Neural progenitor cell (in vitro differentiated cells): ENCODE data around the gene BAG5. TPM values are rescaled to one million over a fixed set of nuclear protein-coding genes. Genes with fewer than 3 reads are reported as not detected.

ENCODE experiments used
- DNase-seq: peaks from one replicate; pipeline ENCODE4 v3.0.0-alpha.2; 2016; ENCODE audit warnings: low spot score
- H2AFZ ChIP-seq: fragments of 200-600 bp; sonication (generic); replicated peaks from 2 replicates; pipeline ENCODE4 v1.6.1; 2016; ENCODE audit warnings: antibody characterized with exemption
- H3F3A ChIP-seq: fragments of 200-600 bp; sonication (generic); 2 replicates; pipeline ENCODE4 v1.6.1; 2016; ENCODE audit warnings: antibody characterized with exemption, low read depth
- H3K27ac ChIP-seq: fragments of 200-600 bp; sonication (generic); 2 replicates; pipeline ENCODE4 v1.5.1; 2016; ENCODE audit warnings: mild to moderate bottlenecking
- H3K27me3 ChIP-seq: fragments of 200-600 bp; sonication (generic); 2 replicates; pipeline ENCODE4 v1.6.1; 2016; ENCODE audit warnings: mild to moderate bottlenecking, moderate library complexity
- H3K36me3 ChIP-seq: fragments of 200-600 bp; sonication (generic); 2 replicates; pipeline ENCODE4 v1.5.1; 2016
- H3K4me1 ChIP-seq: fragments of 200-600 bp; sonication (generic); 2 replicates; pipeline ENCODE4 v1.6.1; 2016; ENCODE audit warnings: mixed run types
- H3K4me2 ChIP-seq: fragments of 200-600 bp; sonication (generic); 2 replicates; pipeline ENCODE4 v1.6.1; 2016
- H3K4me3 ChIP-seq: fragments of 200-600 bp; sonication (generic); 2 replicates; pipeline ENCODE4 v1.5.1; 2016
- H3K79me2 ChIP-seq: fragments of 200-600 bp; sonication (generic); 2 replicates; pipeline ENCODE4 v1.6.1; 2016; ENCODE audit warnings: low read depth
- H3K9ac ChIP-seq: fragments of 200-600 bp; sonication (generic); 2 replicates; pipeline ENCODE4 v1.6.1; 2016
- H3K9me3 ChIP-seq: fragments of 200-600 bp; sonication (generic); 2 replicates; pipeline ENCODE4 v1.5.1; 2016; ENCODE audit warnings: low read depth
- H4K20me1 ChIP-seq: fragments of 200-600 bp; sonication (generic); 2 replicates; pipeline ENCODE4 v1.6.1; 2016; ENCODE audit warnings: low read depth
- H3K27ac Mint-ChIP-seq: 3 replicates; pipeline ENCODE4 v1.8.0; 2021; ENCODE audit warnings: mixed read lengths
- H3K27me3 Mint-ChIP-seq: 2 replicates; pipeline ENCODE4 v1.8.0; 2022; ENCODE audit warnings: low read depth, mild to moderate bottlenecking, inconsistent platforms, moderate library complexity, mixed read lengths; ENCODE audit not compliant: insufficient read depth
- H3K36me3 Mint-ChIP-seq: 3 replicates; pipeline ENCODE4 v1.8.0; 2021; ENCODE audit warnings: mixed read lengths
- H3K4me1 Mint-ChIP-seq: 3 replicates; pipeline ENCODE4 v1.8.0; 2021; ENCODE audit warnings: mixed read lengths
- H3K4me3 Mint-ChIP-seq: 3 replicates; pipeline ENCODE4 v1.8.0; 2021; ENCODE audit warnings: mild to moderate bottlenecking, moderate library complexity, mixed read lengths
- H3K9me3 Mint-ChIP-seq: 3 replicates; pipeline ENCODE4 v1.8.0; 2020; ENCODE audit warnings: mixed read lengths
- CTCF ChIP-seq: fragments of 200-600 bp; sonication (generic); IDR thresholded peaks from 2 replicates; pipeline ENCODE4 v1.5.1; 2017; ENCODE audit warnings: antibody characterized with exemption, mild to moderate bottlenecking
- EZH2 ChIP-seq: fragments of 200-600 bp; sonication (generic); IDR thresholded peaks from 2 replicates; pipeline ENCODE4 v1.6.1; 2017; ENCODE audit warnings: antibody characterized with exemption, mild to moderate bottlenecking, moderate library complexity
- EZH2phosphoT487 ChIP-seq: fragments of 200-600 bp; sonication (generic); IDR thresholded peaks from 2 replicates; pipeline ENCODE4 v1.6.1; 2017; ENCODE audit warnings: antibody characterized with exemption
- total RNA-seq: library from RNA; depleted of rRNA; stranded (reverse); fragments of >200 nt; gene quantifications from 2 replicates; pipeline ENCODE4 v1.2.3, GENCODE V29; 2015; ENCODE audit warnings: low replicate concordance

Gene BAG5
- total RNA-seq, 1 donor from 2014 or later, result 59.9 TPM

DNA sequence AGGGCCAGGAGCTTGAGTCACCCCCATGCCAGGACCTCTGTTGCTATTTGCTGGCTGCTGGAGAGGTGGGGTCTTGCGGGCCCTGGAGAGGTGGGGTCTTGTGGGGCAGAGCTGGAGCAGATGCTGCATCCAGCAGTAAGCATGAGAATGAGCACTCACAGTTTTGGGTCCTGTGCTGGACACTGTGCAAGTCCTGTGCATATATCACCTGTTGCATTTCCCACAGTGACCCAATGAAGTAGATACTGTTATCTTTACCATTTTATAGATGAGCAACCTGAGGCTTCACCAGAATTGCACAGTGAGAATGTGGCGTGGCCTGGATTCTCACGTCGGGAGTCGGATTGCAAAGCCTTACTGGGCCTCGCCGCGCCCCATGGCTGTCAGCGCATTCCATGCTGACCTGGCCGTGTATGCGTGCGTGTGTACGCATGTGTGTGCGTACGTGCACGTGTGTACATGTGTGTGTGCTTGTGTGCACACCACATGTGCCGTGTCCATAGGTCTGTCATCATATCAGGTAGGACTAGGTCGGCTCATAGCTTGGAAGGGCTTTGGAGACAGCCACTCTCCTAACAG, 12.3 kb upstream of the BAG5 start:
- Histone ChIP-seq H2AFZ (no peak overlapping the region), H3K9ac (no peak overlapping the region), H3F3A (peaks cover 20% of the 10 kb centered on the region), H3K79me2 (peaks cover 45% of the 10 kb centered on the region), H3K4me2 (no peak overlapping the region), H3K36me3 (no peaks in the 10 kb centered on the region), H3K27me3 (no peaks in the 10 kb centered on the region), H4K20me1 (peaks cover 49% of the 10 kb centered on the region), H3K9me3 (no peaks in the 10 kb centered on the region), H3K27ac (no peak overlapping the region), H3K4me1 (peaks cover 6% of the 10 kb centered on the region), H3K4me3 (no peak overlapping the region)
- peaks cover 23% of the 10 kb centered on the region for H3K4me1 Mint-ChIP-seq
- H3K9me3 Mint-ChIP-seq, result no peaks in the 10 kb centered on the region
- DNase-seq, result no peak
- H3K36me3 Mint-ChIP-seq, result peaks cover 21% of the 10 kb centered on the region
- H3K27ac Mint-ChIP-seq, result peak overlapping the region; percentile 74
- TF ChIP-seq EZH2phosphoT487 (no peak), CTCF (no peak), EZH2 (no peak)
- no peak overlapping the region for H3K4me3 Mint-ChIP-seq
- H3K27me3 Mint-ChIP-seq, result peaks cover 7% of the 10 kb centered on the region

GRCh38 chr14:103574104-103574503, 11.6 kb upstream of the BAG5 start:
- peaks cover 21% of the 10 kb centered on the region for H3K36me3 Mint-ChIP-seq
- no peaks in the 10 kb centered on the region for H3K9me3 ChIP-seq
- DNase-seq, result no peak
- no peaks in the 10 kb centered on the region for H3K9me3 Mint-ChIP-seq
- H3K9ac ChIP-seq, result no peak overlapping the region
- no peaks in the 10 kb centered on the region for H3K27me3 ChIP-seq
- peaks cover 7% of the 10 kb centered on the region for H3K27me3 Mint-ChIP-seq
- H2AFZ ChIP-seq, result no peak overlapping the region
- no peak overlapping the region for H3K4me3 ChIP-seq
- peaks cover 49% of the 10 kb centered on the region for H4K20me1 ChIP-seq
- no peaks in the 10 kb centered on the region for H3K36me3 ChIP-seq
- H3F3A ChIP-seq, result peaks cover 20% of the 10 kb centered on the region
- H3K4me1 ChIP-seq, result peaks cover 6% of the 10 kb centered on the region
- TF ChIP-seq CTCF, result no peak
- no peak for TF ChIP-seq EZH2
- no peak for TF ChIP-seq EZH2phosphoT487
- H3K4me2 ChIP-seq, result no peak overlapping the region
- H3K4me3 Mint-ChIP-seq, result peak overlapping the region; percentile 32
- peaks cover 52% of the 10 kb centered on the region for H3K79me2 ChIP-seq
- H3K27ac Mint-ChIP-seq, result no peak overlapping the region
- H3K4me1 Mint-ChIP-seq, result peaks cover 27% of the 10 kb centered on the region
- H3K27ac ChIP-seq, result no peak overlapping the region

DNA sequence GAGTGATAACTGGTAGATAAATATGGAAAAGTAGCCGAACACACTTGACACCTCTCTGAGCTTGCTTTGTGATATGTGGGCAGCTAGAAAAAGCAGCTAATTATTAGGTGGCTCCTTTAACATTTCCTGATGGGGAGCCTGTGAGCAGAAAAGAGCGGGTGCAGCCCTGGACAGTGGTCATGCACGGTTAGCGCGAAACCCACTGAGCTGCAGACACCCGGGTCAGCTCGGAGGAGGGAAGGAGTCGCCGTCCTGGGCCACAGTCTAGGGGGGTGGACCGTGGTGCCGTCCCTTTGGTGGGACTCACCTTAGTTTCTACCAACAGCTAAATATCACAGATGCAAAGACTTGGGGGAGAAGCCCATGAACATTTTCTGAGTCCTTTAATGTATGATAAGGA, 7.0 kb upstream of the BAG5 start:
- Histone ChIP-seq H3K4me1 (no peaks in the 10 kb centered on the region), H3K9me3 (no peaks in the 10 kb centered on the region), H4K20me1 (peaks cover 19% of the 10 kb centered on the region), H2AFZ (no peak overlapping the region), H3K27ac (no peak overlapping the region), H3K27me3 (no peaks in the 10 kb centered on the region), H3K9ac (no peak overlapping the region), H3K4me3 (no peak overlapping the region), H3K36me3 (no peaks in the 10 kb centered on the region), H3K4me2 (no peak overlapping the region), H3K79me2 (peaks cover 77% of the 10 kb centered on the region), H3F3A (peaks cover 3% of the 10 kb centered on the region)
- Mint-ChIP-seq H3K27ac (peak overlapping the region; percentile 21), H3K36me3 (peaks cover 10% of the 10 kb centered on the region), H3K4me3 (no peak overlapping the region), H3K27me3 (peaks cover 3% of the 10 kb centered on the region), H3K9me3 (no peaks in the 10 kb centered on the region), H3K4me1 (peaks cover 18% of the 10 kb centered on the region)
- no peak for TF ChIP-seq CTCF
- TF ChIP-seq EZH2, result no peak
- TF ChIP-seq EZH2phosphoT487, result no peak
- DNase-seq, result no peak
